Measurements from ENCODE around the gene RAB33B. TPM values are rescaled to one million over a fixed set of nuclear protein-coding genes. Genes with fewer than 3 reads are reported as not detected.

Gene RAB33B
- total RNA-seq, 4 donors from 2014 or later, result 6.8 to 8.1 (median 7.1) TPM

- intact Hi-C loops (cut with DNase I; ENCODE audit: low total_unique reads), result no loop called here
- H3K27ac ChIP-seq, result no peak overlapping the region
These were observed 3.4 kb downstream of the RAB33B start for GRCh38 chr4:139457318-139457717.

DNA sequence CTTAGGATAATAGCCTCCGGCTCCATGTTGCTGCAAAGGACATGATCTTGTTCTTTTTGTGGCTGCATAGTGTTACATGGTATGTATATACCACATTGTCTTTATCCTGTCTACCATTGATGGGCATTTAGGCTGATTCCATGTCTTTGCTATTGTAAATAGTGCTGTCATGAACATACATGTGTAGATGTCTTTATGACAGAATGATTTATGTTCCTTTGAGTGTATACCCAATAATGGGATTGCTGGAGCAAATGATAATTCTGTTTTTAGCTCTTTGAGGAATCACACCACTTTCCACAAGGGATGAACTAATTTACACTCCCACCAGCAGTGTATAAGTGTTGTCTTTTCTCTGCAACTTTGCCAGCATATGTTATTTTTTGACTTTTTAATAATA is 4.6 kb downstream of the RAB33B start:
- Histone ChIP-seq H3K9me3 (no peaks in the 10 kb centered on the region), H3K27ac (no peak overlapping the region), H3K4me3 (no peak overlapping the region), H3K4me1 (peaks cover 15 to 40% (median 17%) of the 10 kb centered on the region in 4 donors), H3K36me3 (no peaks in the 10 kb centered on the region), H3K27me3 (no peaks in the 10 kb centered on the region)
- intact Hi-C loops (cut with DNase I; ENCODE audit: low total_unique reads) (no loop called here), in situ Hi-C loops (cut with MboI; ENCODE audit: low pct_ligation_motif_present in 1 of 4, low pct_unique_long_range_greater_than_20kb in 1 of 4, low sequenced_read_pairs in 3 of 4) (no loop called here)
- no peak for TF ChIP-seq CTCF (IDR thresholded peaks at IDR 0.05)
- no peak for TF ChIP-seq POLR2A (IDR thresholded peaks at IDR 0.05)
- TF ChIP-seq EP300 (IDR thresholded peaks at IDR 0.05; ENCODE audit: low read depth), result no peak
- no peak for TF ChIP-seq POLR2AphosphoS5 (IDR thresholded peaks at IDR 0.05)
- no peak for DNase-seq
- WGBS, 2 donors (ENCODE audit: low coverage in 1 of 2), result 100% methylated on average over 1 of the region's 1 CpG; no CpG with 5 or more reads in 1 of the 2 donors

More at GRCh38 chr4:139457318-139457717, 3.4 kb downstream of the RAB33B start:
- H3K27me3 ChIP-seq, result no peaks in the 10 kb centered on the region
- DNase-seq, result no peak
- in situ Hi-C loops (cut with MboI; ENCODE audit: low pct_ligation_motif_present in 1 of 4, low pct_unique_long_range_greater_than_20kb in 1 of 4, low sequenced_read_pairs in 3 of 4), result no loop called here
- no peaks in the 10 kb centered on the region for H3K9me3 ChIP-seq
- H3K36me3 ChIP-seq, result no peaks in the 10 kb centered on the region
- whole genome bisulfite sequencing, 2 donors (ENCODE audit: low coverage in 1 of 2), result 83 to 100% methylated on average over 1 to 4 of the region's 4 CpGs
- H3K4me3 ChIP-seq, result no peak overlapping the region
- H3K4me1 ChIP-seq, result peaks cover 15 to 46% (median 22%) of the 10 kb centered on the region in 4 donors
- TF ChIP-seq CTCF (IDR thresholded peaks at IDR 0.05) (no peak), POLR2A (IDR thresholded peaks at IDR 0.05) (no peak), EP300 (IDR thresholded peaks at IDR 0.05; ENCODE audit: low read depth) (no peak), POLR2AphosphoS5 (IDR thresholded peaks at IDR 0.05) (no peak)

DNA sequence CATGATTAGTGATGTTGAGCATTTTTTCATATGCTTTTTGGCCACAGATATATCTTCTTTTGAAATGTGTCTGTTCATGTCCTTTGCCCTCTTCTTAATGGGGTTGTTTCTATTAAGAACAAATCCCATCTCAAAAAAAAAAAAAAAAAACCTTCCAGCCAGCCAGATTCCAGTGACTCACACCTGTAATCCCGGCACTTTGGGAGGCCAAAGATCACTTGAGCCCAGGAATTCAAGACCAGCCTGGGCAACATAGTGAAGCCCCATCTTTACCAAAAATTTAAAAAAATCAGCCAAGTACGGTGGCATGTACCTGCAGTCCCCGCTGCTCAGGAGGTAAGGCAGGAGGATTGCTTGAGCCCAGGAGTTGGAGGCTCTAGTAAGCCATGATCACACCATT is 5.1 kb downstream of the RAB33B start:
- intact Hi-C loops (cut with DNase I; ENCODE audit: low total_unique reads), result no loop called here
- 79 to 80% methylated on average over 2 to 3 of the region's 3 CpGs for WGBS, 2 donors (ENCODE audit: low coverage in 1 of 2)
- no peak for DNase-seq
- Histone ChIP-seq H3K4me1 (peaks cover 15 to 40% (median 17%) of the 10 kb centered on the region in 4 donors), H3K9me3 (no peaks in the 10 kb centered on the region), H3K27me3 (no peaks in the 10 kb centered on the region), H3K27ac (no peak overlapping the region), H3K36me3 (no peaks in the 10 kb centered on the region), H3K4me3 (no peak overlapping the region)
- TF ChIP-seq POLR2AphosphoS5 (IDR thresholded peaks at IDR 0.05), result no peak
- TF ChIP-seq EP300 (IDR thresholded peaks at IDR 0.05; ENCODE audit: low read depth), result no peak
- no peak for TF ChIP-seq CTCF (IDR thresholded peaks at IDR 0.05)
- TF ChIP-seq POLR2A (IDR thresholded peaks at IDR 0.05), result no peak
- in situ Hi-C loops (cut with MboI; ENCODE audit: low pct_ligation_motif_present in 1 of 4, low pct_unique_long_range_greater_than_20kb in 1 of 4, low sequenced_read_pairs in 3 of 4), result no loop called here

DNA sequence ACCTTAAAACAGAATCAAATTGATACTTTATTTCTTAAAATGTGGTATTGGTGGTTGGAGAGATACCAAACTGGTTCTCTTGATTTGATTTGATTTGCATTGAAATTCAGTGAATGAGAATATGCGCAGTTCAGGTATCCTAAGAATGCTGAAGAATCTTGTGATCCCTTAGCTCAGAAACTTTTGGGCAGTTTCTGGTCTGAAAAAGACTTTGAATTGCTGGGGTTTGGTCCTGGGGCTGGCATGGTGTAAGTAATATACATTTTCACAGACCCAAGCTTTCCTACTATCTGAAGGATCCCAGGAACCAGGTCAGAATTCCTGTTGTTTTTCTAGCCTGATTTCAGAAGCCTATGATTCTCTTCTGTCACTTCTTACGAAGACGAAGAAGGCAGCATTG is 6.6 kb downstream of the RAB33B start:
- Histone ChIP-seq H3K27ac (no peak overlapping the region), H3K4me3 (no peak overlapping the region), H3K36me3 (no peaks in the 10 kb centered on the region), H3K27me3 (no peaks in the 10 kb centered on the region), H3K4me1 (peaks cover 8 to 30% (median 9%) of the 10 kb centered on the region in 4 donors), H3K9me3 (no peaks in the 10 kb centered on the region)
- WGBS, 2 donors (ENCODE audit: low coverage in 1 of 2), result 89 to 97% methylated on average over 3 of the region's 3 CpGs
- intact Hi-C loops (cut with DNase I; ENCODE audit: low total_unique reads), result no loop called here
- TF ChIP-seq CTCF (IDR thresholded peaks at IDR 0.05), result no peak
- TF ChIP-seq POLR2AphosphoS5 (IDR thresholded peaks at IDR 0.05), result no peak
- no peak for TF ChIP-seq POLR2A (IDR thresholded peaks at IDR 0.05)
- TF ChIP-seq EP300 (IDR thresholded peaks at IDR 0.05; ENCODE audit: low read depth), result no peak
- no peak for DNase-seq
- in situ Hi-C loops (cut with MboI; ENCODE audit: low pct_ligation_motif_present in 1 of 4, low pct_unique_long_range_greater_than_20kb in 1 of 4, low sequenced_read_pairs in 3 of 4), result no loop called here

Data from transverse colon (tissue), 4 donors.